Activated T-cell treated with anti-CD3 and anti-CD28 coated beads, Interleukin-2, amount 50 U/mL, for 1 hour (primary cell): ENCODE data around the gene MICB.
A peak's percentile ranks its signal among the peaks of the same experiment; 100 is the strongest.
"Not testable (repeated sequence)": the region's sequence is repeated elsewhere in the genome, so short reads cannot be mapped to it uniquely, and the experiment has no call there.

Experiments used
- DNase-seq: peaks from one replicate; pipeline ENCODE4 v3.0.0-alpha.2; 2020

The MICB gene

DNA sequence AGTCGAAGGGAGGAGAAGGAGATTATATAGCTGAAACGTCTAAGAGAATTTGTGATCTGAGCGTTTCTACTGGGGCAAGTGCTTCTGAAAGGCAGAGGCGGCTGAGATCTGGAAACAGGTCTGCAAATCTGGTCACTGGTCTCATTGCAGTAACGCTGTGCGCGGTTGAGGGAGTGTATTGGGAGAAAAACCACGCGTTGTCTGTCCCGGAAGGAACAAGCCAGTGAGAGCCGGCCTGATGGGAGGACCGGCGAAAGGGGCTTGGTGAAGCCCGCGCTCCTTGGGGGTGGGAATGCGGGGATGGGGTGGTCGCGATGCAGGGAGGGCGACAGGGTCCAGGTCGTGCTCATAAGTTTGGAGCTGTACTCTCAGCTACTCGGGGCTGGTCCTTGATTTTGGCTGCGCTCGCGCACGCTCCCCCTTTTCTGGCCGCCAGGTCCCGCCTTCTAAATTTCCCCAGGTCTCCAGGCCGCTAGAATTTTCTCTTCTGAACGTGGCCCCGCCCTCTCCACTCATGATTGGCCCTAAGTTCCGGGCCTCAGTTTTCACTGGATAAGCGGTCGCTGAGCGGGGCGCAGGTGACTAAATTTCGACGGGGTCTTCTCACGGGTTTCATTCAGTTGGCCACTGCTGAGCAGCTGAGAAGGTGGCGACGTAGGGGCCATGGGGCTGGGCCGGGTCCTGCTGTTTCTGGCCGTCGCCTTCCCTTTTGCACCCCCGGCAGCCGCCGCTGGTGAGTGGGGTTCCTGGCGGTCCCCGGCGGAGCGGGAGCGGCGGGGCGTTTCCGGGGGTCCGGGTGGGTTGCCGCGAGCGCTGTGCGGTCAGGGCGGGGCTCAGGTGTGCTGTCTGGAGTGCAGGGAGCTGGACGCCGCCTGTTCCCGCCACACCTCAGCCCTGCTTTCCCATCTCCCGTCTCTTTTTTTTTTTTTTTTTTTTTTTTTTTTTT, at the start of gene MICB:
TSS of gene MICB (plus strand) at position 615 of the 946 bp plus-strand sequence. CDS start at position 664, 49 bp downstream.
- DNase-seq = peak; percentile 84

DNA sequence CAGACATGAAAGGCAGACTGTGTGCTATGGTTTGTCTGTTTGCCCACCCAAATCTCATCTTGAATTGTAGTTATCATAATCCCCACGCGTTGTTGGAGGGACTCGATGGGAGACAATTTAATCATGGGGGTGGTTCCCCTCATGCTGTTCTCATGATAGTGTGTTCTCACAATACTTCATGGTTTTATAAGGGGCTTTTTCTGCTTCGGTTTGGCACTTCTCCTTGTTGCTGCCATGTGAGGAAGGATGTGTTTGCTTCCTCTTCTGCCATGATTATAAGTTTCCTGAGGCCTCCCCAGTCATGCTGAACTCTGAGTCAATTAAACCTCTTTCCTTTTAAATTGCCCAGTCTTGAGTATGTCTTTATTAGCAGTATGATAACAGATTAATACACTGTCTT, 47.2 kb upstream of the MICB start:
- DNase-seq = no peak

DNA sequence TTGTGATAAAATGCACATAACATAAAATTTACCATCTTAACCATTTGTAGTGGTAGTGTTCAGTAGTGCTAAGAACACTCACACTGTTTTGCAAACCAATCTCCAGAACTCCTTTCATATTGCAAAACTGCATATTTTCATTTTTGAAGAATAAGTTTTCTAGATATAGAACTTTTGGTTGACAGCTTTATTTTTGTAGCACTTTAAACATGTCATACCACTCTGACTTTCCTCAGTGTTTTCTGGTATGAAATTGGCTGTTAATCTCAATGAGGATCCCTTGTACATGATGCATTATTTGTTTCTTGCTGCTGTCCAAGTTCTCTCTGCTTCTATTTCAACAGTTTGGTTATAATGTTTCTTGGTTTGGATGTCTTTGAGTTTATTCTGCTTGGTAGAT, 45.1 kb upstream of the MICB start:
- DNase-seq = no peak

DNA sequence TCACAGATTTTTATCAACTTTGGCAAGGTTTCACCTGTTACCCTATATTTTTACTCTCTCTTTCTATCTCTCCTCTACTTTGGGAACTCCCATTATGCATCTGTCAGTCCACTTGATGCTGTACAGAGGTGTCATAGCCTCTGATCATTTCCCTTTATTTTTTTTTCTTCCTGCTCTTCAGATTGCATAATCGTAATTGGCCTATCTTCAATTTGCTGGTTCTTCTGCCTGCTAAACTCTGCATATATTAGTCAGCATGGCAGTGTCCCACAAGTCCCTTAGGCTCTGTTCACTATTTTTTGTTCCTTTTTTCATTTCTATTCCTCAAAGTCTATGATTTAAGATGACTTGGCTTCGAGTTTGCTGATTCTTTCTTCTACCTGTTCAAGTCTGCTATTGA, 44.7 kb upstream of the MICB start:
- no peak for DNase-seq

DNA sequence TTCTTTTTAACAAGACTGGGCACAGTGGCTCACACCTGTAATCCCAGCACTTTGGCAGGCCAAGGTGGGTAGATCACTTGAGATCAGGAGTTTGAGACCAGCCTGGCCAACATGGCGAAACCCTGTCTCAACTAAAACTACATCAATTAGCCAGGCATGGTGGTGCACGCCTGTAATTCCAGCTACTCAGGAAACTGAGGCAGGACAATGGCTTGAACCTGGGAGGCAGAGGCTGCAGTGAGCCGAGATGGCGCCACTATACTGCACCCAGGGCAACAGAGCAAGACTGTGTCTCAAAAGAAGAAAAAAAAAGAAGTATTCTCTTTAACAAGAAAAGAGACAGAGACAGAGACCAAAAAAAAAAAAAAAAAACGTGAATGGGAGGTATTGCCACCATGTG, 38.1 kb upstream of the MICB start:
- DNase-seq = not testable (repeated sequence)

DNA sequence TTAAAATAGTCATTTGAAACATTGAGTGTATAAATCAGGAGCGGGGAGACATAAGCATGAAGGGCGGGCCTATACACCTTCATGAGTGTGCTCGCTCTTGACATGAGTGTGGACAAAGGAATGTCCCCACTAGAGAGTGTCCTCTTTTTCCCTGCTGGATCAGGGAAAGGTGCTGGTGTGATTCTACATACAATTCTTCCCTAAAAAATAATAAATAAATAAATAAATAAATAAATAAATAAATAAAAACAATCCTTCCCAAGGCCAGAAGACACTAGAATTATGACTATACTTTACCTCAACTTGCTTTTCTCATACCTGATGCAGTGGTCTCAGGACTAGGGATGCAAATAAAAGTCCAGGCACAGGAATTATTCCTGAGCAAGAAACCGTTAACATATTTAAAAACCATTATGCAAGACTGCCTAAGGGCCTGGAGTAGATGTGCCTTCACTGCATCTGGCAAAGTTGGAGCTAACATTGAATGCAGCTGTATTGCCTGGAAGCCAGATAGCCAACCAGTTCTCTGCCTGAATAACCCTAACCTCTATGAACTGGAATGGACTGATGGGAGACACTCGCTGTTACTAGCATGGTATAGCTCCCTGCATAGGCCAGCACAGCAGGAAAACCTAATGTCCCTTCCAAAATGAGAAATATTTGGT, 37.5 kb upstream of the MICB start:
- DNase-seq = no peak

DNA sequence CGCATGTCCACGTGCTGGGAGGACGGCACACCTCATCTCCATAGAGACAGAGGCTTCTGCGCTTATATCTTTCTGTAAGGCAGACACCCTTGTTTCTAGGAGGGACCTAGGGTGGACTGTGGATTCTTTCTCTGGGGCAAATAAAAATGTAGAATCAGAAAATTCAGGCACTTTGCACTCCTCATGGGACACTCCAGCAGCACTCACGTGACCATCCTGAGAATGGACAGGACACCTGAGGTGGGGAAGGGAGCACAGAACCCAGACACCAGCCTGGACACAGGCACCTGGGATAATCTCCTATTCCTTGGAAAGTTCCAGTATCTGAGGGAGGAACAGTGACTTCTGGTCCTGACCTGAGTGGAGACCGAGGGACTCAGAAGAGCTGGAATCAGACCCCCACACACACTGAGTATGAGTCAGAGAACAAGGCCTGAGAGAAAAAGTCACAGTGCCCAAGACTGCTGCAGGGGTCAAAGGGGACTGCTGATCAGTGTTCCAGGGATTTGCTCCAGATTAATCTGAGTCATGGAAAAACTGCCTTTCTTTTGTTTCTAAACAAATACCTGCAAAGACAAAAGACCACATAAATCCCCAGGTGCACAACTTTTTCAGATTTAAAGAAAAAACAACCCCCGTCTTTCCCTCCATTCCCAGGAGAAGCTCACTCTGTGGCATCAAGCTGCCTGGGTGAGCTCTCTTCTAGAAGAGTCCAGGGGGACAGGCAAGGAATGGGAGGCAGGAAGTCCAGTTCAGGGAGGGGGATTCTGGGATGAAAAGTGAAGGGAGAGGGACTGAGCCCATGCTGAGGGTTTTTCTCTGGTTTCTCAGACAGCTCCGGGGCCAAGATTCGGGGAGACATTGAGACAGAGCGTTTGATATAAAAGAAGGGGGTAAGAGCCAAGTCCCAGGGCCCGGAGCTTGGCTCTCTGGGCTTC, 35.6 kb upstream of the MICB start:
- no peak for DNase-seq

DNA sequence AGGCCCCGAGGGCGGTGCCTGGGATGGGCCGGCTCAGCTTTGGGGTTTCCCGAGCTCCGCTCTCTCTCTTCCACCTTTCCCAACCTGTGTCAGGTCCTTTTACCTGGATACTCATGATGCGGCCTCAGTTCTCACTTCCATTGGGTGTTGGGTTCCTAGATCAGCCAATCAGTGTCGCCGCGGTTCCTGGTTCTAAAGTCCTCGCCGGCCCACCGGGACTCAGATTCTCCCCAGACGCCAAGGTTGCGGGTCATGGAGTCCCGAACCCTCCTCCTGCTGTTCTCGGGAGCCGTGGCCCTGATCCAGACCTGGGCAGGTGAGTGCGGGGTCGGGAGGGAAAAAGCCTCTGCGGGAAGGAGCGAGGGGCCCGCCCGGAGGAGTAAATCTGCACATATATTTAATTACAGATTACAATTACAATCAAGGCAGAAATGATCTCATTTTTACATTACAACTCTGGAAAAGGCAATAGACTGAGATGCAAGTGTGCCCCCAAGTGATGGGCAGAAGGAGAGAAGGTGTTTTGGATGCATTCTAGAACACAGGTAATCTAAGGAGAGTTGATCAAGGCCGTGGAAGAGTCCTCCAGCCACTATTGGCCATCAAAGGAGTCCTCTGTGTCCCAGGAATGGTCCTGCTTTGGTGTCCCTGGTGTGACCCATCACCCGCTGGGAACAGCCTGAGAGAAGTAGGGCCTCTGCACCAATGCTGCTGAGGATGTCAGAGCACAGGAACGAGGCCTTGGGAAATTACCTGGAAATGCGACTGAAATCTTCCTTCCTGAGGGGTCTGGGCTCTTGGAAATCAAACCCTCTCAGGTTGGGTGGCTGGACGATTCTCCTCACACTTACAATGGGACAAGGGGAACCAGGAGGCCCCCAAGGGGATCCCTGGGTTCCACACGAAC, 34.7 kb upstream of the MICB start:
- peak; percentile 85 for DNase-seq

DNA sequence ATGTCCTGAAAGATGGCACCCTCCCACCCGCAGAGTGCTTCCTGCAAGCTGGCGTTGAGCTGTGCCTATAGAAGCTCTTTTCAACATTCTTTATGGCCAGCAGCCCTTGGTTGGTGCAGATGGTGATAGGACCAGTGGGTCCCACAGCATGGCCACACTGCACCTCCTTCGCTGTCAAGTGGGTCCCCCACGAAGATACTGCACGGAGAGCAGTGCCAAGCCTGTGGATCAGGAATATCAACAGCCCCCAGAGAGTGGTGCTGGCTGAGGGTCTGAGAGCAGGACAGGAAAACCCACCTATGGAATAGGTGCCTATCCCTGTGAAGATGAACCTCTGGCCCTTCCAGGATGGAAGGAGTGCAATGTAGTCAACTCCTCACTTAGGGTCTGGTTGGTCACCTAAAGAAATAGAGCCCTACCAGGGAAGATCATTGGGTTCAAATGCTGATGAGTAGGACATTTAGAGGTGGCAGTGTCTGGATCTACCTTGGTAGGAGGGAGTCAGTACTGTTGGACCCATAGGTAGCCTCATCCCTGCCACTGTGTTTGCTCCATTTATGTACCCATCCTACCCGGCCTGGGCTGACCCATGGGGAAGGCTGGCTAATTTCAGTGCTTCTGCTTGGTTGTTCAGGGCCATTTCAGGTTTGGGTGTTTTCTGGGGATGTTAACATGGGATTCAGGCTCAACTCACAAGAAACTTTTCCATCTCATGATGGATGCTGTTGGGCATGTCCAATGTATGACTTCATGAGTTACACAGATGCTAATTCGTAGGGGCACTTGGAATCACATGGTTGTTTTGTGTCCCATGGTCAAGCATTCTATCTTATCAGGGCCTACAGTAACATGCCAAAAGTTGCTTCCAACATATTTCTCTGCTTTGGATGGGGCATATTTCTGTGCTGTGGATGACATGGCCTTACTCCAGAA, 33.4 kb upstream of the MICB start:
- peak; percentile 37 for DNase-seq

DNA sequence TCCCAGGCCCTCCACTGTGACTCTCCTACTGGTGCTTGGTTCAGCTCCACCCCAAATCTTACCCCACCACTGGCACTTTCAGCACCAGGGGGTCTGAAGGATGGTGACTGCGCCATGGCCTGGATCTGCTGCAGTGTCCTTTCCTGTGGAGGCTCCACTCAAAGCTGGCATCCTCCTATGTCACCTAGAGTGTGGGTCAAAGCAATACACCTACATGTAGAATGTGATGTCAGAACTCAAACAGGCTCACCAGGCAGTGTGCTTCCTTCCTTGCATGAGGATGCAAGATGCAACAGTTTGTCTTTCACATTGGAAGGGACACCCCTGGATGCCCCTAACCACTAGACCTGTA, 32.8 kb upstream of the MICB start:
- peak; percentile 32 for DNase-seq

DNA sequence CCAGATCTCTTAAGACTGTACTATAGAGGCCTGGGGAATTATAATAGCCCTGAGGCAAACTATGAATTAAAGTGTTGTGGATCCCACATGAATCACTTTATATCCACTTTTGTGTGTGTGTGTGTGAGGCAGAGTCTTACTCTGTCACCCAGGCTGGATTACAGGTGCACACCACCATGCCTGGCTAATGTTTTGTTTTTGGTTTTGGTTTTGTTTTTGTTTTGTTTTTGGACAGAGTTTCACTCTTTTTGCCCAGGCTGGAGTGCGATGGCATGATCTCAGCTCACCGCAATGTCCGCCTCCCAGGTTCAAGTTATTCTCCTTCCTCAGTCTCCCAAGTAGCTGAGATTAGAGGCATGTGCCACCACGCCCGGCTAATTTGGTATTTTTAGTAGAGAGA, 32.2 kb upstream of the MICB start:
- peak; percentile 33 for DNase-seq

DNA sequence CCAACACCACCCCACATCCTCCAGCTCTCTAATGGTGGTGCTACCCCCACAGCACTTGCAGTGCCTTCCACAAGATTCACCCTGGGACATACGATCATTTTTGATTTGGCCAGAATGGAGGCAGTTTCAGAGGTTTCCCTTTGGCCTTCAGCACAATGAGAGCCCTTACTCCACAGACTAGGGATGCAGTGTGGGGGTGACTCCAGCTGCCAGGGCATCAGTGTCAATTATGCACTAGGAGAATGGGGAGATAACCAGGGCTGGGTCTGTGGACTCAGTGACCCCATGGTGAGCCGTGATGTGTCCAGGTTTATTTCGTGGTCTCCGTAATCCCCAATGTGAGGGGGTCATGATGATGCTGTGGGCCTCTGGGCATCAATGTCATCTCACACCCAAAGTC, 31.5 kb upstream of the MICB start:
- peak; percentile 32 for DNase-seq

DNA sequence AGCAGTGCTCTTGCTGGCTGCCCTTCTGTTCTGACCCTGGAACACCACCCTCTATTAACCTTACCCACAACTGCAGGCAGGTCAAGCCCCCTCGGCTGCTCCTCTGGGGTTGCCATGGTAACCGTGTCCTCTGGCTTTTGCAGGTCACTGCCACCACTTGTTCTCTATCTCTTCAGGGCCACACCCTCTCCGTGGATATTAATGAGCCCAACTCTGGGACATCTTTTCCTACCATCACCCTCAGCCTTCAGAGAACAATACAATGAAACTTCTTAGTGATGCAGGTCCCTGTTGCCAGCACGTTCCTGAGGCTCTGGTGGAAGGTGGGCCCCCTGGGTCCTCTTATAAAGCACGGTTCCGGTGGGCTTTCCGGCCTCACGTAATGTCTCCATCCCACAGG, 30.8 kb upstream of the MICB start:
- peak; percentile 19 for DNase-seq

DNA sequence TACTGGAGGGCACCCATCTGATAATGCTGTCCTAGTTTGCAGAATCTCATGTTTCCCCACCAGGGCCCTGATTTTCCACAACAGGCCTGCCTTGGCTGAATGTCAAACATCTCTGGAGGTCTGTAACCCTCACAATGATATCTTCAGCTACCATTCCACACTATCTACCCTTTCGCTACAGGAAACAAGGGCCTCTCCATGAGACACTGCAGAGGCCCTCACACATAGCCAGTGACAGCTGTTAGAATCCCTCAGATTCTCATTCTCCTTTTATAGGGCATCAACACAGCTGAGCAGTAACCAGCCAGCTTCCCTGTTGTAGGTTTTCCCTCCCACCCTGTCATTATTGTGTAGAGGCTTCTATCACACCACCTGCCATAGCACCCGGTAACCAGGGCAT, 29.6 kb upstream of the MICB start:
- no peak for DNase-seq

DNA sequence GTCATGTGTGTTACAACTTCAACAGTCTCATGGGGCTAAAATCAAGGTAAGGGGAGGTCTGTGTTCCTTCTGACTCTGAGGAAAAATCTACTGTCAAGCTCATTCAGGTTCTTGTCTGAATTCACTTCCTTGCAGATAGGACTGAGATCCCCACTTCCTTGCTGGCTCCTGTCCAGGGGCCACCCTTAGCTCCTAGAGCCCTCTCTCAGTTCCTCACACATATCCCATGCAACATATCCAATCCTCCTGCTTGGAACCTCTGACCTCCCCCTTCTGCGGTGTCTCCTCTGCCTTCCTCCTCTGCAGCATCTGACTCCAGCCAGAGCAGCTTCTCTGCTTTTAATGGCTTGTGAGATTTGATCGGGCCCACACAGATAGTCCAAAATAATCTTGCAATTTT, 27.1 kb upstream of the MICB start:
- no peak for DNase-seq

DNA sequence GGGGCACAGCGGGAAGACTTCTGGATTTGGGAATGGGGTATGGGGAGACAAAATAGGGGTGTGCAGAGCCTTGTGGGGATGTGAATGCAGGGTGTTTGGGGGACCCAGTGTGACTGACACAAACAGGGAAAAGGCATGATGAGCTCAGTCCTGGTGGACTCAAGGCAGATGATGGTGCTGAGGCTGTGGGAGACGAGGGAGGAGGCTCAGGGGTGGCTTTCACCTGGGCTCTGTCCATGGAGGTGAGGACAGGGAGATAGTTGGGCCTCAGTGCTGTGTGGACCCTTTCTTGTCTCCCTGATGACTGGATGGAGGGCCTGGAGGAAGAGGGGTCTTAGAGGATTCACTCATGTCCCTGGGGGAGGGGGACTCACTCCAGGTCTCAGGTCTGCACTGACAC, 26.2 kb upstream of the MICB start:
- DNase-seq = no peak

DNA sequence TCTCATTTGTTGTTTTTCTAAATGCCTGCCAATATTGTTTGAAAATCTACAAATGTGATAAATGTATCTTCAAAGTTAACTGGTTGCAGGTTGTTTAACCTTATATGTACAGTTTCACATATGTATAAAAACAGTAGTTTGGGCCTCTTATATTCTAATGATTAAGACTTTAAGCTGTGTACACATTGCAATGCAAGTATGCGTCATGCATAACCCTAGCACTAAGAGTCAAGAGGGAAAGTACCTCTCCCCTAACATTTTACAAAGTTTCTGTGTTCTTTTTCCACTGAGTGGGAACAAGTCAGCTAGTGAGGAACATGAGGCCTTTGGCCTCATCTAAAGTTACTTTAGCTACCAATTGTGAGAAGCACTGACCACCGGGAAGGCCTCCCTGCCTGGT, 25.7 kb upstream of the MICB start:
- no peak for DNase-seq

DNA sequence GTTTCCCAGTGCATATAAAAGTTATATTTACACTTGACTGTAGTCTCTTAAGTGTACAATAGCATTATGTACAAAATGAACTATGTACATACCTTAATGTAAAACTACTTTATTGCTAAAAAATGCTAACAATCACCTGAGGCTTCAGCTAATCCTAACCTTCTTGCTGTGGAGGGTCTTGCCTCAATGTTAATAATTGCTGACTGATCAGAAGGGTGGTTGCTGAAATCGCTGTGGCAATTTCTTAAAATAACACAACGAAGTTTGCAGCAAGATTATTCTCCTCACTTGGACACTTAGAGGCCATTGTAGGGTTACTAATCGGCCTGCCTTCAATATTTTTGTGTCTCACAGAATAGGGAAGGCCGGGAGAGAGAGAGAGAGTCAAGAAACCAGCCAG, 24.7 kb upstream of the MICB start:
- no peak for DNase-seq

DNA sequence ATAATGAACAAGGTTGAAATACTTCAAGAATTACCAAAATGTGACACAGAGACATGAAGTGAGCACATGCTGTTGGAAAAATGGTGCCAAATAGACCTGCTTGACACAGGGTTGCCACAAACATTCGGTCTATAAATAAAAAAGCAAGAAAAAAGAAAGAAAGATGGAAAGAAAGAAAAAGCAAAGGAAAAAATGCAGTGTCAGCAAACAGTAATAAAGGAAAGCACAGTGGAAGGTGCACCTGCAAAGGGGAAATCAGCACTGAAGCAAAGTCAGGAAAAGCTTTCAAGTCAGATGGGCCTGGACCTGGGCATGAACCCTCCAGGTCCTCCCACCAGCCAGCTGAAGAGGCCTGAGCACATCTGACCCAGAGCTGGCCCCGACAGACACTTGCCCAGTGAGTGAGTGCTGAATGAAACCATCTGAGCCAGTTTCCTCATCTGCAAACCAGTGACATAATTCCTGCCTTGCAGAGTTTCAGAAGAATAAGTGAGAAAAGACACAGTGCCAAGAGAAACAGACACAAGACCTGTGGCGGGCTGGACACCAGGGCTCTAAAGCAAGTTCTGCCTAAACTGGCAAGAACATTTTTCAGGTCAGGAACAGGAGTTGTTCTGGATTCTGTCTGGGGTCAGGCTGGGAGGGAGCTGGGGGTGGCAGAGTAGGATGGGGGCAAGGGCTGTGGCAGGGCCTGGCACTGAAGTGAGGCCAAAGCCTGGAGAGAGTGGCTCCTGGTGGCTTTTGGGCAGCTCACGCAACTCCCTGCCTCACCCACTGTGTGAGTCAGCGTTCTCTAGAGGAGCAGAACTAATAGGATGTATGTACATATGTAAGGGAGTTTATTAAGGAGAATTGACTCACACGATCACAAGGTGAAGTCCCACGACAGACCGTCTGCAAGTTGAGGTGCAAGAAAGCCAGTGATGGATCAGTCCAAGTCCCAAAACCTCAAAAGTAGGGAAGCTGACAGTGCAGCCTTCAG, 23.9 kb upstream of the MICB start:
- no peak for DNase-seq

DNA sequence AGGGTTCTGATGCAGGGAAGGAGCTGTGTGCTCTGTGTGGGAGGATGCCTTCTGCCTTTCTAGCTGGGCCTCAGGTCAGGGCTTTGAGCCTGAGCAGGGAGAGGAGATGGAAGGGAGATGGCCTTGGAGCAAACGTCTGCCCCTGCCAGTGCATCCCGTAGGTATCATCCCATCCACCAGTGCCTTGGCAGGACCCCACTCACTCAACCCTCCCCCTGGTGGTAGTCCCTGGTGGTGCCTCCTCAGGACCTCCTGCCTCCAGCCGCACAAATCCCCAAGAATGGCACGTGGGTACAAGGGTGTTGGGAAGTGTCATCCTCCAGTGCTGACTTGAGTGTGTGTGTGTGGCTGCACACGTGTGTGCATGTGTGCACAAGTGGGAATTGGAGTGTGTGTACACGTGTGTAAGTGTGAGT, 23.1 kb upstream of the MICB start:
- DNase-seq = peak; percentile 42
